IMR-90 (cell line): Measurements from ENCODE around the gene MMP21. TPM values are rescaled to one million over a fixed set of nuclear protein-coding genes. Genes with fewer than 3 reads are reported as not detected.

ENCODE experiments used
- ATAC-seq: fragments of 200-7000 bp; cut with Tn5 transposase; 2 replicates; pipeline ENCODE4 v1.9.1; 2020; ENCODE audit warnings: low read depth, mild to moderate bottlenecking, moderate library complexity
- BruUV-seq: library from RNA; stranded (reverse); fragments of 400-500 nt; replicated peaks from 2 replicates; lab custom pipeline; 2021; lab: Mats Ljungman, UMichigan
- CTCF ChIA-PET: fragments of 300-600 bp; formaldehyde crosslinking; extraction: SDS; loops from one replicate; lab custom pipeline; 2021; ENCODE audit warnings: antibody characterized with exemption; lab: Yijun Ruan, JAX
- POLR2A ChIA-PET: fragments of 300-600 bp; sonication (Branson Sonifier 250); formaldehyde crosslinking; loops from one replicate; lab custom pipeline; 2022; ENCODE audit warnings: antibody characterized with exemption; ENCODE audit not compliant: unreplicated experiment; lab: Charles Lee
- DNase-seq: peaks from one replicate; pipeline ENCODE4 v3.0.0; 2013
- H2AFZ ChIP-seq: replicated peaks from 2 replicates; pipeline ENCODE3; 2013; ENCODE audit warnings: low read length, mild to moderate bottlenecking; ENCODE audit not compliant: poor library complexity
- H2AK5ac ChIP-seq: 2 replicates; pipeline ENCODE4 v1.6.1; 2013; ENCODE audit warnings: low read depth, low read length, inconsistent platforms
- H2AK9ac ChIP-seq: replicated peaks from 2 replicates; pipeline ENCODE3; 2013; ENCODE audit warnings: mild to moderate bottlenecking, low read depth, low read length, moderate library complexity; ENCODE audit not compliant: poor library complexity
- H2BK120ac ChIP-seq: 2 replicates; pipeline ENCODE4 v1.6.1; 2013; ENCODE audit warnings: low read depth, low read length, inconsistent platforms
- H2BK15ac ChIP-seq: 3 replicates; pipeline ENCODE4 v1.6.1; 2013; ENCODE audit warnings: low read depth, low read length, inconsistent platforms
- H2BK20ac ChIP-seq: 2 replicates; pipeline ENCODE4 v1.6.1; 2013; ENCODE audit warnings: low read depth, mild to moderate bottlenecking, inconsistent platforms, low read length, moderate library complexity
- H2BK5ac ChIP-seq: 2 replicates; pipeline ENCODE4 v1.6.1; 2013; ENCODE audit warnings: mild to moderate bottlenecking, low read depth, low read length, inconsistent platforms; ENCODE audit not compliant: poor library complexity, severe bottlenecking
- H3K14ac ChIP-seq: replicated peaks from 2 replicates; pipeline ENCODE4 v1.6.1; 2013; ENCODE audit warnings: low read depth, low read length, inconsistent platforms
- H3K18ac ChIP-seq: 2 replicates; pipeline ENCODE4 v1.6.1; 2013; ENCODE audit warnings: low read depth, low read length, control low read depth
- H3K23ac ChIP-seq: 2 replicates; pipeline ENCODE4 v1.6.1; 2013; ENCODE audit warnings: low read depth, low read length, inconsistent platforms
- H3K27ac ChIP-seq: 2 replicates; pipeline ENCODE4 v1.5.1; 2013; ENCODE audit warnings: mild to moderate bottlenecking, control low read depth, low read length; ENCODE audit not compliant: insufficient read depth
- H3K27me3 ChIP-seq: 2 replicates; pipeline ENCODE4 v1.6.1; 2013; ENCODE audit warnings: low read length; ENCODE audit not compliant: control insufficient read depth, insufficient read depth
- H3K36me3 ChIP-seq: 2 replicates; pipeline ENCODE4 v1.6.1; 2013; ENCODE audit warnings: low read length, mixed read lengths; ENCODE audit not compliant: control insufficient read depth, insufficient read depth
- H3K4ac ChIP-seq: 2 replicates; pipeline ENCODE4 v1.6.1; 2013; ENCODE audit warnings: low read depth, low read length, inconsistent platforms
- H3K4me1 ChIP-seq: 2 replicates; pipeline ENCODE4 v1.6.1; 2013; ENCODE audit warnings: low read length, mixed read lengths; ENCODE audit not compliant: control insufficient read depth, insufficient read depth
- H3K4me2 ChIP-seq: 2 replicates; pipeline ENCODE4 v1.6.1; 2013; ENCODE audit warnings: low read depth, mild to moderate bottlenecking, control low read depth, low read length, moderate library complexity
- H3K4me3 ChIP-seq: 2 replicates; pipeline ENCODE4 v1.5.1; 2013; ENCODE audit warnings: low read depth, mild to moderate bottlenecking, control low read depth, low read length, moderate library complexity; ENCODE audit not compliant: insufficient read depth
- H3K56ac ChIP-seq: 2 replicates; pipeline ENCODE4 v1.6.1; 2013; ENCODE audit warnings: low read length, inconsistent platforms; ENCODE audit not compliant: insufficient read depth; ENCODE audit errors: extremely low read depth
- H3K79me1 ChIP-seq, 2 experiments: 2 replicates each; pipeline ENCODE4 v1.6.1; 2013; ENCODE audit warnings: low read length in 2 of 2, inconsistent platforms in 1 of 2, low read depth in 1 of 2
- H3K9ac ChIP-seq: 2 replicates; pipeline ENCODE4 v1.6.1; 2013; ENCODE audit warnings: low read depth, low read length, control low read depth
- H3K9me1 ChIP-seq: 2 replicates; pipeline ENCODE4 v1.6.1; 2013; ENCODE audit warnings: low read length, inconsistent platforms; ENCODE audit not compliant: insufficient read depth
- H3K9me3 ChIP-seq: 2 replicates; pipeline ENCODE4 v1.6.1; 2013; ENCODE audit warnings: low read length; ENCODE audit not compliant: control insufficient read depth, insufficient read depth
- H4K20me1 ChIP-seq: 2 replicates; pipeline ENCODE4 v1.6.1; 2013; ENCODE audit warnings: low read length, inconsistent platforms; ENCODE audit not compliant: insufficient read depth
- H4K5ac ChIP-seq: 2 replicates; pipeline ENCODE4 v1.6.1; 2013; ENCODE audit warnings: mild to moderate bottlenecking, low read depth, low read length, control low read depth
- H4K8ac ChIP-seq, 2 experiments: 2 replicates each; pipeline ENCODE4 v1.6.1; 2013; ENCODE audit warnings: low read depth in 2 of 2, low read length in 2 of 2, control low read depth in 1 of 2, inconsistent platforms in 1 of 2
- H4K91ac ChIP-seq: 2 replicates; pipeline ENCODE4 v1.6.1; 2013; ENCODE audit warnings: low read depth, low read length, inconsistent platforms; ENCODE audit not compliant: insufficient read depth
- BHLHE40 ChIP-seq: fragments of 150-350 bp; IDR thresholded peaks from 2 replicates; pipeline ENCODE4 v1.6.1; 2016; ENCODE audit warnings: mild to moderate bottlenecking, low read depth, low read length
- CEBPB ChIP-seq: IDR thresholded peaks from 2 replicates; pipeline ENCODE4 v1.6.1; 2012; ENCODE audit warnings: low read depth, low read length, improper control_type of control experiment
- CHD1 ChIP-seq: IDR thresholded peaks from 2 replicates; pipeline ENCODE4 v1.6.1; 2012; ENCODE audit warnings: low read depth, low read length, improper control_type of control experiment
- FOS ChIP-seq: fragments of 150-350 bp; IDR thresholded peaks from 2 replicates; pipeline ENCODE4 v1.6.1; 2016; ENCODE audit warnings: low read depth, low read length
- MAFK ChIP-seq: IDR thresholded peaks from 2 replicates; pipeline ENCODE4 v1.6.1; 2012; ENCODE audit warnings: low read depth, low read length, improper control_type of control experiment
- MAZ ChIP-seq: IDR thresholded peaks from 2 replicates; pipeline ENCODE4 v1.6.1; 2012; ENCODE audit warnings: low read depth, mild to moderate bottlenecking, low read length, improper control_type of control experiment, moderate library complexity, borderline replicate concordance
- NFE2L2 ChIP-seq: fragments of 150-350 bp; IDR thresholded peaks from 2 replicates; pipeline ENCODE4 v1.6.1; 2016; ENCODE audit warnings: low read depth, mild to moderate bottlenecking, low read length
- RAD21 ChIP-seq: IDR thresholded peaks from 2 replicates; pipeline ENCODE4 v1.6.1; 2012; ENCODE audit warnings: low read length, improper control_type of control experiment
- RFX5 ChIP-seq: IDR thresholded peaks from 2 replicates; pipeline ENCODE4 v1.8.0; 2012; ENCODE audit warnings: low read depth, mild to moderate bottlenecking, low read length, moderate library complexity
- SMC3 ChIP-seq: fragments of 150-350 bp; IDR thresholded peaks from 2 replicates; pipeline ENCODE4 v1.6.1; 2016; ENCODE audit warnings: low read depth, mild to moderate bottlenecking, antibody characterized with exemption, low read length, moderate library complexity
- WGBS, 2 experiments: methylation state at CpG; one replicate each; pipeline versions ENCODE4 v1.1.5 to v1.1.7; 2013; ENCODE audit warnings: missing lambda C conversion rate in 2 of 2; ENCODE audit not compliant: insufficient read length in 1 of 2; ENCODE audit errors: extremely low coverage in 2 of 2; 5-methylcytosine and 5-hydroxymethylcytosine counted together
- dilution Hi-C: fragments of 300-500 bp; cut with HindIII; formaldehyde crosslinking; loops from one replicate; pipeline ENCODE4 v1.14.3; 2018; ENCODE audit warnings: low sequenced_read_pairs; ENCODE audit not compliant: unreplicated experiment
- in situ Hi-C: fragments of 300-500 bp; cut with MboI; formaldehyde crosslinking; loops from 3 replicates; pipeline ENCODE4 v1.14.3; 2019; ENCODE audit warnings: low sequenced_read_pairs, inconsistent platforms, mixed read lengths
- intact Hi-C: fragments of 100-400 bp; cut with micrococcal nuclease; formaldehyde crosslinking; loops from 2 replicates; pipeline ENCODE4 v1.10.0; 2022
- polyA plus RNA-seq, 3 experiments: library from polyadenylated mRNA; depleted of rRNA; stranded (reverse); fragments of >200 nt; gene quantifications; 2 replicates each; pipeline ENCODE4 v1.2.3, GENCODE V29; 2012; ENCODE audit warnings: low replicate concordance in 1 of 3
- total RNA-seq: library from RNA; depleted of rRNA; stranded (reverse); fragments of >200 nt; gene quantifications from 2 replicates; pipeline ENCODE4 v1.2.3, GENCODE V29; 2012

The MMP21 gene
- total and polyA plus RNA-seq, 2 of the 4 experiments (the other 2 are of a cell fraction), result not detected

DNA sequence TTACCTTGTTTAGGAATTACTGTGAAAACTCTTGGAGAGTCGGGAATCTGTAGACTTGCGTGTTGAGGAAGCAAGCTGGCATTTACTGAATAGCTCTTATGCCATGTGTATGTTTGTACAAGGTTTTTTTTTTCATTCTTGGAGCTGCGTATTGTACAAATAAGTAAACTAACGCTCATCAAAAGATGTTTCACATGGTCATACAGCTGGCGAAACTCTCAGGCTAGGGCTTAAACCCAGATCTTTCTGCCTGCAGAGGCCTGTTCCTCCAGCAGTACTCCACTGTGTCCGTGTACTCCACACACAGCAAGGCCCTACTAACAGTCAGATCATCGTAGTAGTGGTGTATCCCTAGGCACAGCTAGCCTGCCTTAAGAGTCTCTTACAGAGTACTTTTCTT, 48.7 kb downstream of the MMP21 start:
- Histone ChIP-seq H2AFZ (no peak overlapping the region), H3K36me3 (peaks cover 40% of the 10 kb centered on the region), H3K27me3 (no peaks in the 10 kb centered on the region), H3K4ac (no peak overlapping the region), H3K23ac (no peak overlapping the region), H2AK9ac (no peak overlapping the region), H3K79me1 (no peaks in the 10 kb centered on the region; a peak in 1 of 4 replicates), H3K56ac (no peak overlapping the region), H3K4me2 (no peak overlapping the region), H3K18ac (no peak overlapping the region), H2BK15ac (no peak overlapping the region), H2AK5ac (no peak overlapping the region), H3K4me3 (no peak overlapping the region), H3K9ac (no peak overlapping the region), H3K9me1 (no peaks in the 10 kb centered on the region; the same call in 1 of the 2 replicates), H3K14ac (no peak overlapping the region), H2BK20ac (no peak overlapping the region), H4K91ac (no peak overlapping the region), H3K27ac (no peak overlapping the region), H2BK5ac (no peak overlapping the region), H4K5ac (no peak overlapping the region), H2BK120ac (no peak overlapping the region), H3K9me3 (no peaks in the 10 kb centered on the region), H4K8ac (no peak overlapping the region), H3K4me1 (no peaks in the 10 kb centered on the region), H4K20me1 (no peaks in the 10 kb centered on the region)
- DNase-seq (no peak), ATAC-seq (no peak)
- ChIA-PET POLR2A (no interaction called here), CTCF (no interaction called here)
- intact Hi-C loops (no loop called here), dilution Hi-C loops (no loop called here), in situ Hi-C loops (loop anchor here (25.0 kb wide), 1 partner anchor 915 kb away; the partner anchor contains the start of gene ABRAXAS2)
- TF ChIP-seq RAD21, result no peak
- TF ChIP-seq RFX5, result no peak
- TF ChIP-seq MAFK, result no peak
- TF ChIP-seq NFE2L2, result no peak
- no peak for TF ChIP-seq BHLHE40
- TF ChIP-seq CEBPB, result no peak
- no peak for TF ChIP-seq MAZ
- TF ChIP-seq SMC3, result no peak
- TF ChIP-seq FOS, result no peak
- no peak for TF ChIP-seq CHD1
- no TSS peak for BruUV-seq
- WGBS, 2 experiments, result no CpG with 5 or more reads among the region's 7 CpGs
